HG03196 (cell line): ENCODE measurements around the gene FHL2.

Source experiments
- ATAC-seq: cut with Tn5 transposase; IDR thresholded peaks from one replicate; pipeline ENCODE4 v1.9.1; 2021; ENCODE audit not compliant: unreplicated experiment

The FHL2 gene

GRCh38 chr2:105422801-105423200, 23.9 kb upstream of the FHL2 start:
- ATAC-seq: no peak

DNA sequence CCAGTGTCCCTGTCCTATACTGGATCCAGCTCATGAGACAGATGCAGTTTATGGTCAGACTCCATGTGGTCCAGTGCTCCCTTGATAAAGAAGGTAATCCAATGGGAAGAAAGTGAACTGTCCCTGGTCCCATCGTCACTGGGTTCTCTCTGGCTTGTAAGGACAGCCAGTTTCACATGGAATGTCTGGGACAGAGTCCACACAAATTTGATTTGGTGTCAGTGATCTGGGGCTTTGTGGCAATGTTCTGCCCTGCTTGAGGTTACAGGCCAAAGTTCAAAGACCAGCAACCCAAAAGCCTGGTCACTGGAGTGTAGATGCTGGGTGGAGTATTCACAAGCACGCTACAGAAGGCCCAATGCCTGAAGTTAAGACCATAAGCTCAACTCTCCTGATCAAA, 22.2 kb upstream of the FHL2 start:
- ATAC-seq: no peak

DNA sequence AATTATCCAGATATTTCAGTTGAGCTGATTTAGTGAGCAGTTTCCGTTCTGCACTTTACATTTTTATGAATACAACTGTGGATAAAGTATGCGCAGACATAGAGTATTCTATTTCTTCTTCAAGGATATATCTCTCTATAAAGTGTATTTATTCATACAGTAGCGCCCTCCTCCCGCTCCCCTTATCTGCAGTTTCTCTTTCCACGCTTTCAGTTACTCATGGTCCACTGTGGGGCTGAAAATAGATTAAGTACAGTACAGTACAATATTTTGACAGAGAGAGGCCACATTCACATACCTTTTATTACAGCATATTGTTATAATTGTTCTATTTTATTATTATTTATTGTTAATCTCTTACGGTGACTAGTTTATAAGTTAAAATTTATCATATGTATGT, 19.7 kb upstream of the FHL2 start:
- no peak for ATAC-seq

- no peak for ATAC-seq
These were observed 19.1 kb upstream of the FHL2 start for GRCh38 chr2:105417857-105418436.

GRCh38 chr2:105416156-105416555, 17.3 kb upstream of the FHL2 start:
- ATAC-seq: no peak

DNA sequence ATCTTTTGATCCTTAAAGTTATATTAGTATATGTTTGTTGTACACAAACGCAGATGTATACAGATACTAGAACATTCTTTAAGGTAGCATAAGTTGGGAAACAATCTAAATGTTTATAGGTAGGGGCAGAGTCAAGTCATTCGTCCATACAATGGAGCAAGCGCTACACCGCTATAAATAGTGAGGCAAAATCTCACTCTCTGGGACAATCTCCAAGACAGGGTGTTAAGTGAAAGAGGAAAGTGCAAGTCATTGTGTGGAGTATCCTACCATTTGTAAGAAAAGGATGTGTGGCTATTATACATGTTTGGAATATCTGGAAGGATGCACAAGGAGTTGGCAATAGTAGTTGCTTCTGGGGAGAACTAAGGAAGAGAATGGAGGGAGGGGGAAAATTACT, 16.2 kb upstream of the FHL2 start:
- no peak for ATAC-seq

DNA sequence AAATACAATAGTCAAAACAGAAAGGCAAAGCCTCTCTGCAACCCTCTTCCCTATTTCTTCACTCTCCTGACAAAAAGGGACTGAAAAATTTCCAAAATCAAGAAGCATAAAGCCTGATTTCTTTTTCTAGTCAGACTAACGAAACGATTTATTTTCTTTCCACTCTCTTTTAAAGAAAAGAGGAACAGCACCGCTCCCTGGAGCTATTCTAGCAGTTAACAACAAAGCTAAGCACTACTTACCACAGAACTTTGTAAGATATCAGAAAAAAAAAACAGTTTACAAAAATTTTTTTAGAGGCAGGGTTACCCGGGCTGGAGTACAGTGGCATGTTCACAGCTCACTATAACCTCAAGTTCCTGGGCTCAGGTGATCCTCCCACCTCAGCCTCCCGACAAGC, 14.4 kb upstream of the FHL2 start:
- ATAC-seq: no peak

DNA sequence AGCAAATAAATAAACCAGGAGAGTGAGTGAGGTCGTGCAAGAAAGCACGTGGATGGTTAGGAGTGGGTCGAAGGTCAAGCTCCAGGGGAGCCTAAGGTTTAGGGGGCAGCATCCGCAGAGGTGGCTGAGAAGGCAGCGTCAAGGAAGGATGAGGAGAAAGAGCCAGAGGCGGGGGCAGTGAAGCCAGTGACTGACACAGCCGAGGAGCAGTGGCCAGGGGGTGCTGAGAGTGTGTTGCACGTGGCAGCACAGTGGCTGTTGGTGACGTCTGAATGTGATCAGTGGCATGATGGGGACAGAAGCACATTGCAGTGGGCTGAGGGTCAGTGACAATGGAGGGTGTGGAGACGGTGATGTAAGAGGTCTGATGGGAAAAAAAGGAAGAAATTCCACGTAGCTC, 13.7 kb upstream of the FHL2 start:
- no peak for ATAC-seq

DNA sequence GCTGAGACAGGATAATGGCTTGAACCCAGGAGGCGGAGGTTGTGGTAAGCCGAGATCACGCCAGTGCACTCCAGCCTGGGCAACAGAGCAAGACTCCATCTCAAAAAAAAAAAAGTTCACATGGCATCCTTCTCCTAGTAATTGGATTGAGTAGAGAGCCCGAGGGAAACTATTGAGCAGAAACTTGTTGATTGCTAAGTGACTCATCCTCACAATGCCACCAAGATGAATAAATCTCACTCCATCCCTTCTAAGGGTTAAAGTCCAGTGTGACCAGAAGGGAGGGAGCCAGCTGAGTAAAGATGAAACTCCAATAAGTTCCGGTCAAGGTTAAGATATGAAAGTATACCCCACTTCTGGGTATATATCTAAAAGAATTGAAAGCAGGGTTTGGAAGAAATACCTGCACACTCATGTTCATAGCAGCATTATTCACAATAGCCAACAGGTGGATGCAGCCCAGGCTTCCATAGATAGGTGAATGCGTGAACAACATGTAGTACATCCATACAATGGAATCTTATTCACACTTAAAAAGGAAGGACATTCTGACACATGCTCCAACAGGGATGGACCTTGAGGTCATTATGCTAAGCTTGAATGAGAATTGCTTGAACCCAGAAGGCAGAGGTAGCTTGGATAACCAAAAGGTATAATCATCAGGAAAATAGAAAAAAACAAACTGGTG, 13.0 kb upstream of the FHL2 start:
- peak; percentile 47 for ATAC-seq

DNA sequence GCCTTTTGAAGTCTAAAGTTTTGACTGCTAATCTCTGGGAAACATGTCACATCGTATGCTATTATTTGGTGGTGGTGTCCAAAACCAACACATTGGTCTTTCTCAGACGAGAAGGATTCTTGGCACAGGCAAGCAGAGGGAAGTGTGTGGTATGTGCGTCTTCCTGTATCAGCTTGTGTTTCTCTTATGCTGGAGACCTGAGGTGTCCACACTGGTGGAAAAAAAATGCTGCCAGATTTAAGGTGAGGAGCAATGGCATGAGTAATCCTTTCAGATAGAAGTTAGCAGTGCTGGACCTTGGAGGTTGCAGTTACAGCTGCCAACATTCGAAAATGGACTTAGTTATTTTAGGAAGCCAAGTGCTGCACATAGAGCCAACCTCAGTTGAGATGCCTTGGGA, 11.7 kb upstream of the FHL2 start:
- ATAC-seq: no peak

- no peak for ATAC-seq
These were observed 10.9 kb upstream of the FHL2 start for GRCh38 chr2:105409717-105410116.

DNA sequence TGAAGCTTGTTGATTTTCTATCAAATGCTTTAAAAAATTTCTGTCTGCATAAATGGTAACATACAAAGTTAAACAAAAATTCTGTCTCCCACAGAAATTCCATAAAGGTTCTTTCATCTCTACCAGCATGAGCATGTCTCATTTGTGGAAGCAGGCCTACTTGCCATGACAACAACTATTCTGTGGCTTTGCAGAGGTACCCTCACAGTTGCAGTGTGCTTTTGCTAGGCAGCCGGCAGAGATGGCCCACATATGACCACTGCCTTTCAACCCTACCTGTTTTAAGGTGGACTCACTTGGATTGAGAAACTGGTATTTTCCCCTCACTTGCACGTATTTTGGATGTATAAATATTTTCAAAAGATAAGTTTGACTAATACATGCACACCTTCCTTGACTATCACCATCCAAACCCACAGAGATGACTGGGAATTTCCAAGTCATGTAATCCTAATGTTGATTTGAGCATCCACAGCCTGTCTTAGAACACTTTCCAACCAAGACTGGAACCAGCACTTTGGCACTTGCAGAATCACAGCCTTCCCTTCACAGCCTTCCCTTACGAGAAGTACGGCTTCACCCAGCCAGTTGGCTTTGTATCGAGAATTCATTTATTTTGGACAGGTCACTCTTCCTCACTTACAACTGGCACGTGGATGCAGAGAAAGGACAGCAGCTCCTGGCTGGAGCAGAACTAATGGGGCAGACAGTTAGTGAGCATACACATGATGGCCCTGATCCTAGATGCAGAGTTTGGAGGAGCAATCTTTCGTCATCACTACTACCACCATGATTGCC, 9.3 kb upstream of the FHL2 start:
- ATAC-seq: no peak

DNA sequence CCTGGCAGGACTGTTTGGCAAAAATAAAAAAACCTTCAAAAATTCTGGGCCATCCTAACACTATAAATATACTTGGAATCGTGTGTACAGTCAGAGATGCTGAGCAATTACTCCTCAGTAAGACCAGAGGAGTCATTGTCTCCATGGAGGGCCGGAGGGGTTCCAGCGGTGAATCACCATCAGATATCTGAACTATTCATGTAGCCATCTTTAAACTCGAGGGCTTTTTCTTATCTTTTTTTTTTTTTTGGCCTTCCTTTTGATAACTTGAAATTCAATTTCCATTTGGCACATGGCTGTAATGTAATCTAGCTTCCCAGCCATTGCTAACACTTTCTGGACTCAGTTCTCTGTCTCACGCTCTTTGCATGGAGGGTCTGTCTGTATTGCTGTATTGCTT, 7.4 kb upstream of the FHL2 start:
- ATAC-seq: no peak

DNA sequence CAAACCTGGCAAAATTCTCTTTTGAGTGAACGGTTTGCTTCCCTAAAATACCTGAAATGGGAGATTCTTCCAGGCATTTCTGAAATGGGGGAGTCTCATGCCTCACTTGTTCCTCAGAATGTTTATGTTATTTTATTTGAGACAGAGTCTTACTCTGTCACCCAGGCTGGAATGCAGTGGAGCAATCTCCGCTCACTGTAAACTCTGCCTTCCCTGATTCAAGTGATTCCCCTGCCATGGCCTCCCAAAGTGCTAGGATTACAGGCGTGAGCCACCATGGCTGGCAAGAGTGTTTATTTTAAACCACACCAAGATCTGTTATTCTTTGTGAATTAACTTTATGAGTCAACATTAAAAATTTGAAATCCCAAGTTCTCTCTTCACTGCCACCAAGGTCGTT, 6.4 kb upstream of the FHL2 start:
- no peak for ATAC-seq

DNA sequence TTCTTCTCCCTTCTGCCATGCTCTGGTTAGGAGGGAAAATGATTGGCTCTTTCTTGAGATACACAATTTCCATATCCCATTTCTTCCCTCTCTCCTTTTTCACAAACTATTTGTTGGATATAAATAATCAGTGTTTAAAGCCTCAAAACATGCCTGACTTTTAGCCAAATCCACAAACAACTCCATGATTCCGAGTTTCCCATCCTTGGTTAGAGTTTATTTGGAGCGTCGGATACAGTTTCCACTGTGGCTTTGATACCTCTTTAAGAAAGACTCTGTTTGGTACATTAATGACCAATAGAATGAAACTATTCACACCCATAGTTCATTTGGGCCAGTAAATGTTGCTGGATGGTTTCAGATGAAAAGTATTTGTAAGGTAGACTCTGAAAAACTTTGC, 5.9 kb upstream of the FHL2 start:
- no peak for ATAC-seq

GRCh38 chr2:105403783-105404698, 5.2 kb upstream of the FHL2 start:
- no peak for ATAC-seq

- ATAC-seq: no peak
These were observed 4.5 kb upstream of the FHL2 start for GRCh38 chr2:105403241-105403782.

- no peak for ATAC-seq
These were observed 4.0 kb upstream of the FHL2 start for GRCh38 chr2:105402809-105403208.

DNA sequence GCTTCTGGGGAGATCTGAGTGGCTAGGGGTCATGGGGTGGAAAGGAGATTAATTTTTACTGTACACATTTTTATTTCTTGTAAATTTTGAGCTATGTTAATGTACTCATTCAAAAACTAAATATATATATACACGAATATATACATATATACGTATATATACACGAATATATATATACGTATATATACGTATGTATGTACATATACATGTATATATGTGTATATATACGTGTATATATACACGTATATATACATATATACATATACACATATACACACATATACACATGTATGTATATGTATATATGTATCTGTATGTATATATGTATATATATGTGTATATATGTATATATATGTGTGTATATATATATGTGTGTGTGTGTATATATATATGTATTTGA, 3.0 kb upstream of the FHL2 start:
- no peak for ATAC-seq

DNA sequence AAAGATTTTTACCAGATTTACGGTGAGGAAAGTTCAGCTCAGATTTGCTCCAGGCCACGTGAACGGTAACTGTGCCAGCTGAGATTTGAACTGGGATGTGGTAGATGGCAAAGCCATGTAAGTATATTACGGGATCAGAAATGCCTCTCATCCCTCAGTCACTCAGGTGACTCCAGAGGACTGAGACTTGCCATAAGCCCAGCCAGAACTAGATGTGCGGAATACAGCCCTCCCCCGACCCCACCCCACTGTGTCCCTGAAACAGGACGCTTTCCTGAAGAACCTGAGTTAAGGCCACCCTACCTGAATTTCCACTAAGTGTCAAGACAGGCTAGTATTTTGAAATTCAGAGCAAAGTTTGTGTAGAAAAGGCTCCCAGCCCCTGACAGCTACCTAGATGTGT, 1.3 kb upstream of the FHL2 start:
- no peak for ATAC-seq
